GM10266 (cell line): ENCODE measurements around the gene ZDHHC11B.

Experiments
- DNase-seq: peaks from one replicate; pipeline ENCODE4 v3.0.0; 2012; ENCODE audit errors: extremely low spot score
- CTCF ChIP-seq: IDR thresholded peaks from 2 replicates; pipeline ENCODE4 v1.5.1; 2012; ENCODE audit warnings: mild to moderate bottlenecking, low read depth; ENCODE audit not compliant: control insufficient read depth, insufficient read depth; ENCODE audit errors: missing control alignments

Gene ZDHHC11B

GRCh38 chr5:669111-669841 lies 115.3 kb downstream of the ZDHHC11B start:
- peak; percentile 69 for DNase-seq
- TF ChIP-seq CTCF, result peak; percentile 62

- no peak for DNase-seq
- TF ChIP-seq CTCF, result no peak
Measured at GRCh38 chr5:668283-668995, 116.1 kb downstream of the ZDHHC11B start.

GRCh38 chr5:666816-667498 lies 117.6 kb downstream of the ZDHHC11B start:
- DNase-seq, result no peak
- no peak for TF ChIP-seq CTCF

- TF ChIP-seq CTCF, result no peak
- DNase-seq, result no peak
Measured at GRCh38 chr5:665956-666711, 118.4 kb downstream of the ZDHHC11B start.

- TF ChIP-seq CTCF, result no peak
- DNase-seq, result no peak
Measured at GRCh38 chr5:665541-665955, 119.0 kb downstream of the ZDHHC11B start.

GRCh38 chr5:664994-665360 lies 119.6 kb downstream of the ZDHHC11B start:
- TF ChIP-seq CTCF, result no peak
- DNase-seq, result no peak
